Astrocyte (in vitro differentiated cells and primary cell): ENCODE results near the gene CD34.

Experiments
- EZH2 ChIP-seq: IDR thresholded peaks from 2 replicates; pipeline ENCODE4 v1.6.1; 2012; ENCODE audit warnings: mild to moderate bottlenecking, low read length, inconsistent platforms; ENCODE audit not compliant: insufficient read depth
- TF ChIP-seq, protein P1 (sequence below): IDR thresholded peaks from 2 replicates; pipeline ENCODE4 v1.5.1; 2011; ENCODE audit warnings: low read depth, mild to moderate bottlenecking, inconsistent platforms, low read length, moderate library complexity; ENCODE audit not compliant: insufficient read depth

DNA sequence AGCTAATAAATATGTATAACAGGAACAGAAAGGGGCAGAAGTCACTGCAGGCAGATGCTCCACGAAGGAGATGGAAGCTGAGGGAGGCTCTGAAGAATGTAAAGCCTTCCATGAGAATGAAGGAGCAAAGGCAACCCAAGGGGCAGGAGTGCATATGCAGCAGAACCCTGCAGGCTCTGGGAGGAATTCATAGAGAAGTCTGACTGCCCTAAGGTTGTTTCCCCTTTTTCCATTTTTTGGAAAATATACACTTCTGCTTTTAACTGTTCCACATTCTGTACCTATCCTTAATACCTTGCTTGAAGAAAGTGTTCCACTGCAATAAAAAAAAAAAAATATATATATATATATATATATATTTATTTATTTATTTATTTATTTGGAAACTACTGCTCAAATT is 69.6 kb downstream of the CD34 start:
- TF ChIP-seq, protein P1, sequence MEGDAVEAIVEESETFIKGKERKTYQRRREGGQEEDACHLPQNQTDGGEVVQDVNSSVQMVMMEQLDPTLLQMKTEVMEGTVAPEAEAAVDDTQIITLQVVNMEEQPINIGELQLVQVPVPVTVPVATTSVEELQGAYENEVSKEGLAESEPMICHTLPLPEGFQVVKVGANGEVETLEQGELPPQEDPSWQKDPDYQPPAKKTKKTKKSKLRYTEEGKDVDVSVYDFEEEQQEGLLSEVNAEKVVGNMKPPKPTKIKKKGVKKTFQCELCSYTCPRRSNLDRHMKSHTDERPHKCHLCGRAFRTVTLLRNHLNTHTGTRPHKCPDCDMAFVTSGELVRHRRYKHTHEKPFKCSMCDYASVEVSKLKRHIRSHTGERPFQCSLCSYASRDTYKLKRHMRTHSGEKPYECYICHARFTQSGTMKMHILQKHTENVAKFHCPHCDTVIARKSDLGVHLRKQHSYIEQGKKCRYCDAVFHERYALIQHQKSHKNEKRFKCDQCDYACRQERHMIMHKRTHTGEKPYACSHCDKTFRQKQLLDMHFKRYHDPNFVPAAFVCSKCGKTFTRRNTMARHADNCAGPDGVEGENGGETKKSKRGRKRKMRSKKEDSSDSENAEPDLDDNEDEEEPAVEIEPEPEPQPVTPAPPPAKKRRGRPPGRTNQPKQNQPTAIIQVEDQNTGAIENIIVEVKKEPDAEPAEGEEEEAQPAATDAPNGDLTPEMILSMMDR = no peak
- TF ChIP-seq EZH2 = no peak
